HepG2 (cell line): ENCODE results near the gene CLEC18B. TPM values are rescaled to one million over a fixed set of nuclear protein-coding genes. Genes with fewer than 3 reads are reported as not detected.

Experiments used
- ATAC-seq: fragments of 200-7000 bp; cut with Tn5 transposase; 3 replicates; pipeline ENCODE4 v1.9.1; 2020; ENCODE audit warnings: mild to moderate bottlenecking, moderate library complexity
- BruUV-seq: library from RNA; stranded (reverse); fragments of 400-500 nt; replicated peaks from 2 replicates; lab custom pipeline; 2021; lab: Mats Ljungman, UMichigan
- CTCF ChIA-PET: fragments of 300-600 bp; formaldehyde crosslinking; extraction: SDS; loops from one replicate; lab custom pipeline; 2021; ENCODE audit warnings: low total read pairs, inconsistent platforms, low intra/inter-chr PET ratio; lab: Yijun Ruan, JAX
- POLR2A ChIA-PET: fragments of 350-600 bp; sonication (Branson Sonifier 250); formaldehyde crosslinking; loops from one replicate; lab custom pipeline; 2020; ENCODE audit warnings: antibody characterized with exemption, inconsistent platforms; lab: Yijun Ruan, JAX
- DNase-seq: peaks from one replicate; pipeline ENCODE4 v3.0.0-alpha.2; 2015; ENCODE audit warnings: low spot score
- FAIRE-seq: peaks from 3 replicates; lab custom pipeline; 2011; peaks lifted over from hg19 to GRCh38; lab: Jason Lieb, UNC
- H2AFZ ChIP-seq: one replicate; pipeline ENCODE4 v1.6.1; 2011; ENCODE audit warnings: low read length, inconsistent platforms
- H3K27ac ChIP-seq: fragments of 300-600 bp; 3 replicates; pipeline ENCODE4 v1.8.0; 2011; ENCODE audit warnings: mixed run types, mild to moderate bottlenecking, mixed read lengths, low read length, inconsistent platforms; ENCODE audit not compliant: insufficient read depth; ENCODE audit errors: extremely low read length
- H3K27me3 ChIP-seq, 2 experiments: fragments of 200-600 bp in 1 of 2; 2 replicates in 1 of 2; 3 replicates in 1 of 2; pipeline versions ENCODE4 v1.6.0 to v1.8.0; 2011; ENCODE audit warnings: low read length in 2 of 2, mild to moderate bottlenecking in 2 of 2, moderate library complexity in 2 of 2, inconsistent platforms in 1 of 2; ENCODE audit not compliant: insufficient read depth in 2 of 2, control insufficient read depth in 1 of 2
- H3K36me3 ChIP-seq, 2 experiments: fragments of 200-600 bp in 1 of 2; replicated peaks in 1 of 2; 2 replicates in 1 of 2; 3 replicates in 1 of 2; pipeline versions ENCODE4 v1.5.1 to v1.8.0; 2011; ENCODE audit warnings: low read length in 2 of 2, inconsistent platforms in 1 of 2; ENCODE audit not compliant: insufficient read depth in 2 of 2, control insufficient read depth in 1 of 2
- H3K4me1 ChIP-seq: 2 replicates; pipeline ENCODE4 v1.5.1; 2012; ENCODE audit warnings: low read length, inconsistent platforms; ENCODE audit not compliant: insufficient read depth
- H3K4me2 ChIP-seq: 2 replicates; pipeline ENCODE4 v1.6.0; 2011; ENCODE audit warnings: low read depth, low read length, inconsistent platforms
- H3K4me3 ChIP-seq, 3 experiments: fragments of 200-600 bp in 1 of 3; sonication (generic), shearing (Covaris generic) in 1 of 3; replicated peaks in 1 of 3; 2 replicates each; pipeline ENCODE4 v1.5.1; 2011 to 2016; ENCODE audit warnings: low read length in 3 of 3, inconsistent platforms in 2 of 3, low read depth in 2 of 3, mild to moderate bottlenecking in 2 of 3, control low read depth in 1 of 3, mixed read lengths in 1 of 3; ENCODE audit not compliant: insufficient read depth in 1 of 3
- H3K79me2 ChIP-seq: one replicate; pipeline ENCODE4 v1.6.1; 2011; ENCODE audit warnings: low read length, inconsistent platforms; ENCODE audit not compliant: insufficient read depth
- H3K9ac ChIP-seq: 2 replicates; pipeline ENCODE4 v1.6.0; 2011; ENCODE audit warnings: mild to moderate bottlenecking, low read depth, low read length, inconsistent platforms; ENCODE audit not compliant: insufficient read depth
- H3K9me3 ChIP-seq: 2 replicates; pipeline ENCODE4 v1.5.1; 2012; ENCODE audit warnings: mild to moderate bottlenecking, low read length
- H4K20me1 ChIP-seq: 2 replicates; pipeline ENCODE4 v1.6.0; 2011; ENCODE audit warnings: inconsistent platforms, mild to moderate bottlenecking, low read length, moderate library complexity; ENCODE audit not compliant: insufficient read depth
- GABPA ChIP-seq, 2 experiments: IDR thresholded peaks; 2 replicates each; pipeline ENCODE4 v1.6.1; 2011 to 2016; ENCODE audit warnings: low read depth in 2 of 2, low read length in 1 of 2, missing biosample characterization in 1 of 2, missing genetic modification characterization in 1 of 2
- GTF2F1 ChIP-seq: fragments of 150-350 bp; IDR thresholded peaks from 2 replicates; pipeline ENCODE4 v1.6.1; 2014; ENCODE audit warnings: low read length
- GZF1 ChIP-seq: sonication (generic); formaldehyde crosslinking; IDR thresholded peaks from 2 replicates; pipeline ENCODE4 v1.5.1; 2020; ENCODE audit warnings: mild to moderate bottlenecking, missing genetic modification reagents
- IKZF1 ChIP-seq: fragments of 450-650 bp; IDR thresholded peaks from 2 replicates; pipeline ENCODE4 v1.7.1; 2016
- KLF15 ChIP-seq: sonication (generic); formaldehyde crosslinking; IDR thresholded peaks from 2 replicates; pipeline ENCODE4 v1.8.1; 2023; ENCODE audit warnings: borderline replicate concordance, mild to moderate bottlenecking, inconsistent platforms, missing genetic modification reagents, mixed read lengths
- MAF1 ChIP-seq: sonication (generic); formaldehyde crosslinking; IDR thresholded peaks from 2 replicates; pipeline ENCODE4 v1.5.0; 2020; ENCODE audit warnings: missing genetic modification reagents, borderline replicate concordance
- MLLT10 ChIP-seq: sonication (generic); formaldehyde crosslinking; IDR thresholded peaks from 2 replicates; pipeline ENCODE4 v1.4.0; 2020; ENCODE audit warnings: missing genetic modification reagents
- MZF1 ChIP-seq: sonication (generic); formaldehyde crosslinking; IDR thresholded peaks from 2 replicates; pipeline ENCODE4 v1.8.1; 2023; ENCODE audit warnings: mild to moderate bottlenecking, missing genetic modification reagents, borderline replicate concordance
- SALL2 ChIP-seq: sonication (generic); formaldehyde crosslinking; IDR thresholded peaks from 2 replicates; pipeline ENCODE4 v1.8.1; 2023; ENCODE audit warnings: mild to moderate bottlenecking, missing genetic modification reagents, inconsistent platforms
- ZBTB20 ChIP-seq: sonication (generic); formaldehyde crosslinking; IDR thresholded peaks from 2 replicates; pipeline ENCODE4 v1.8.1; 2023; ENCODE audit warnings: missing genetic modification reagents, low read depth, mild to moderate bottlenecking, borderline replicate concordance
- ZFP36L2 ChIP-seq: sonication (generic); formaldehyde crosslinking; IDR thresholded peaks from 2 replicates; pipeline ENCODE4 v1.4.0; 2020; ENCODE audit warnings: missing genetic modification reagents
- ZFP82 ChIP-seq: sonication (generic); formaldehyde crosslinking; IDR thresholded peaks from 2 replicates; pipeline ENCODE4 v1.5.1; 2020; ENCODE audit warnings: mild to moderate bottlenecking, missing genetic modification reagents, borderline replicate concordance
- ZNF20 ChIP-seq: sonication (generic); formaldehyde crosslinking; IDR thresholded peaks from 2 replicates; pipeline ENCODE4 v1.4.0; 2020; ENCODE audit warnings: mild to moderate bottlenecking, moderate library complexity, missing genetic modification reagents
- ZNF317 ChIP-seq: sonication (generic); formaldehyde crosslinking; IDR thresholded peaks from 2 replicates; pipeline ENCODE4 v1.5.0; 2020; ENCODE audit warnings: mild to moderate bottlenecking, missing genetic modification reagents
- ZNF33B ChIP-seq: sonication (generic); formaldehyde crosslinking; IDR thresholded peaks from 2 replicates; pipeline ENCODE4 v1.5.1; 2020; ENCODE audit warnings: mild to moderate bottlenecking, missing genetic modification reagents
- ZNF496 ChIP-seq: sonication (generic); formaldehyde crosslinking; IDR thresholded peaks from 2 replicates; pipeline ENCODE4 v1.8.1; 2023; ENCODE audit warnings: mild to moderate bottlenecking, moderate library complexity, missing genetic modification reagents; ENCODE audit not compliant: insufficient replicate concordance
- ZNF510 ChIP-seq: sonication (generic); formaldehyde crosslinking; IDR thresholded peaks from 2 replicates; pipeline ENCODE4 v1.4.0; 2020; ENCODE audit warnings: low read depth, mild to moderate bottlenecking, missing genetic modification reagents
- ZNF557 ChIP-seq: sonication (generic); formaldehyde crosslinking; IDR thresholded peaks from 2 replicates; pipeline ENCODE4 v1.4.0; 2020; ENCODE audit warnings: missing genetic modification reagents
- ZNF670 ChIP-seq: sonication (generic); formaldehyde crosslinking; IDR thresholded peaks from 2 replicates; pipeline ENCODE4 v1.8.0; 2022; ENCODE audit warnings: mild to moderate bottlenecking, missing genetic modification reagents, borderline replicate concordance
- ZNF737 ChIP-seq: sonication (generic); formaldehyde crosslinking; IDR thresholded peaks from 2 replicates; pipeline ENCODE4 v1.5.0; 2020; ENCODE audit warnings: missing genetic modification reagents, mild to moderate bottlenecking, borderline replicate concordance
- ZNF772 ChIP-seq: sonication (generic); formaldehyde crosslinking; IDR thresholded peaks from 2 replicates; pipeline ENCODE4 v1.5.0; 2020; ENCODE audit warnings: mild to moderate bottlenecking, missing genetic modification reagents
- ZNF792 ChIP-seq: IDR thresholded peaks from 2 replicates; pipeline ENCODE4 v1.6.1; 2016
- WGBS: methylation state at CpG from one replicate; pipeline ENCODE4 v1.1.6; 2017; ENCODE audit warnings: low lambda C conversion rate; 5-methylcytosine and 5-hydroxymethylcytosine counted together
- in situ Hi-C: cut with HindIII; loops from 2 replicates; pipeline ENCODE4 v1.10.0; 2017; ENCODE audit warnings: low pct_unique_long_range_greater_than_20kb; ENCODE audit not compliant: extremely low pct_ligation_motif_present
- intact Hi-C: fragments of 100-400 bp; cut with micrococcal nuclease; formaldehyde crosslinking; loops from one replicate; pipeline ENCODE4 v1.10.0; 2022; ENCODE audit not compliant: unreplicated experiment
- polyA plus RNA-seq, 8 experiments: library from polyadenylated mRNA; depleted of rRNA in 3 of 8; stranded (reverse) in 7 of 8; unstranded in 1 of 8; fragments of >200 nt; fragmentation: Illumina TruSeq in 4 of 8; extraction: Trizol in 4 of 8; gene quantifications; 2 replicates each; pipeline versions ENCODE4 v1.2.1 to v1.2.3, GENCODE V29; 2011 to 2016; ENCODE audit warnings: low read depth in 4 of 8, missing spikeins in 1 of 8, mixed read lengths in 1 of 8; ENCODE audit not compliant: insufficient read depth in 1 of 8
- total RNA-seq, 5 experiments: library from RNA; depleted of rRNA; stranded (reverse); fragments of >200 nt; fragmentation: Illumina TruSeq; extraction: Trizol; gene quantifications; 2 replicates each; pipeline ENCODE4 v1.2.3, GENCODE V29; 2016; ENCODE audit warnings: low read depth in 1 of 5

The CLEC18B gene
- total and polyA plus RNA-seq, 2 of the 13 experiments (the other 11 are each of a cell fraction or from before 2014, with no cell fraction given): 0.31 to 1.1 TPM

GRCh38 chr16:74465851-74466685, 44.8 kb upstream of the CLEC18B start:
- ATAC-seq (no peak), FAIRE-seq (no peak), DNase-seq (no peak)
- Histone ChIP-seq H3K4me3 (no peak overlapping the region), H3K79me2 (no peaks in the 10 kb centered on the region), H3K4me2 (no peak overlapping the region), H3K27me3 (no peaks in the 10 kb centered on the region), H3K4me1 (no peaks in the 10 kb centered on the region), H3K27ac (no peak overlapping the region), H2AFZ (no peak overlapping the region), H3K36me3 (peaks cover 39 to 88% of the 10 kb centered on the region in 2 experiments), H3K9ac (no peak overlapping the region), H3K9me3 (no peaks in the 10 kb centered on the region), H4K20me1 (no peaks in the 10 kb centered on the region)
- in situ Hi-C loops (no loop called here), intact Hi-C loops (no loop called here)
- no TSS peak for BruUV-seq
- 93% methylated on average over 6 of the region's 6 CpGs for WGBS
- CTCF ChIA-PET: no interaction called here
- POLR2A ChIA-PET: no interaction called here
- TF ChIP-seq ZBTB20 (CRISPR knock-in tag): no peak
- TF ChIP-seq SALL2 (CRISPR knock-in tag): no peak
- no peak for TF ChIP-seq ZNF20 (CRISPR knock-in tag)
- TF ChIP-seq KLF15 (CRISPR knock-in tag): no peak
- no peak for TF ChIP-seq ZFP82 (CRISPR knock-in tag)
- no peak for TF ChIP-seq GABPA (IDR thresholded peaks at IDR 0.05; ENCODE audit: low read depth, low read length)
- TF ChIP-seq GABPA (CRISPR knock-in tag; IDR thresholded peaks at IDR 0.05; ENCODE audit: low read depth): no peak

GRCh38 chr16:74465281-74465680, 44.0 kb upstream of the CLEC18B start:
- in situ Hi-C loops: no loop called here
- H3K4me1 ChIP-seq: no peaks in the 10 kb centered on the region
- no peak overlapping the region for H2AFZ ChIP-seq
- H3K27me3 ChIP-seq: no peaks in the 10 kb centered on the region
- ChIA-PET CTCF (no interaction called here), POLR2A (no interaction called here)
- WGBS: 95% methylated on average over 7 of the region's 7 CpGs
- no peak overlapping the region for H3K27ac ChIP-seq
- intact Hi-C loops: no loop called here
- FAIRE-seq (no peak), DNase-seq (no peak), ATAC-seq (no peak)
- no peaks in the 10 kb centered on the region for H3K79me2 ChIP-seq
- no peaks in the 10 kb centered on the region for H4K20me1 ChIP-seq
- no peak overlapping the region for H3K4me3 ChIP-seq
- H3K9ac ChIP-seq: no peak overlapping the region
- BruUV-seq: no TSS peak
- no peak overlapping the region for H3K4me2 ChIP-seq
- H3K9me3 ChIP-seq: no peaks in the 10 kb centered on the region
- H3K36me3 ChIP-seq: peaks cover 39 to 87% of the 10 kb centered on the region in 2 experiments
- no peak for TF ChIP-seq MZF1 (CRISPR knock-in tag)
- TF ChIP-seq ZNF317: no peak
- TF ChIP-seq GZF1 (CRISPR knock-in tag): no peak
- TF ChIP-seq ZNF496 (CRISPR knock-in tag): no peak
- TF ChIP-seq ZNF510 (CRISPR knock-in tag): no peak
- no peak for TF ChIP-seq MAF1 (CRISPR knock-in tag)
- TF ChIP-seq ZNF557 (CRISPR knock-in tag): no peak
- TF ChIP-seq MLLT10 (CRISPR knock-in tag): no peak
- TF ChIP-seq GTF2F1: no peak
- no peak for TF ChIP-seq ZFP36L2
- no peak for TF ChIP-seq ZNF737
- TF ChIP-seq ZNF670 (CRISPR knock-in tag): no peak
- TF ChIP-seq IKZF1: no peak
- TF ChIP-seq ZNF33B (CRISPR knock-in tag): no peak
- TF ChIP-seq ZNF772 (CRISPR knock-in tag): no peak
- TF ChIP-seq ZNF792 (CRISPR knock-in tag): no peak
